Measurements from ENCODE around the gene EHHADH.

DNA sequence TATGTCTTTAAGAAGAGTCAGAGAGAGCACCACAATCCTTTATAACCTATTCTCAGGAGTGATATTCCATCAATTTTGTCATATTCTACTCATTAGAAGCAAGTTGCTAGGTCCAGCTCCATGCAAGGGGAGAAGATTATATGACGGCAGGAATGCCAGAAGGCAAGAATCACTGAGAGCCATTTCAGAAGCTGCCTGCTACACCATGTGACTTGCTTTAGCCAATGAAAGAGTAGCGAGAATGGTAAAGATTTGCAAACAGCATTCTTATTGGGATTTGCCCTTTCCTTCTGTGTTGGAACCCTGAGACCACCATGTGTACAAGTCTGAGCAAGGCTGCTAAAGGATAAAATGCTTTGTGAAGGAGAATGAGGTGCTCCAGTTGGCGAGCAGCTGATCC is 96.5 kb downstream of the EHHADH start:
- TF ChIP-seq MEIS2 (CRISPR knock-in tag; IDR thresholded peaks at IDR 0.05) (no peak), ZNF567 (CRISPR knock-in tag; IDR thresholded peaks at IDR 0.05; ENCODE audit: borderline replicate concordance) (no peak), PRPF4 (IDR thresholded peaks at IDR 0.05; ENCODE audit: low read depth, low read length, poor library complexity, severe bottlenecking) (no peak), TSC22D2 (CRISPR knock-in tag; IDR thresholded peaks at IDR 0.05; ENCODE audit: borderline replicate concordance) (no peak), FOXJ3 (CRISPR knock-in tag; IDR thresholded peaks at IDR 0.05; ENCODE audit: borderline replicate concordance) (no peak), FOXA1 (IDR thresholded peaks at IDR 0.05) (no peak), FOXA1 (CRISPR knock-in tag; IDR thresholded peaks at IDR 0.05) (no peak), ZNF350 (CRISPR knock-in tag; IDR thresholded peaks at IDR 0.05; ENCODE audit: borderline replicate concordance, low read depth) (no peak), BRCA1 (CRISPR knock-in tag; IDR thresholded peaks at IDR 0.05) (no peak), ZNF766 (CRISPR knock-in tag; IDR thresholded peaks at IDR 0.05; ENCODE audit: borderline replicate concordance) (no peak), POLR2A (IDR thresholded peaks at IDR 0.05; ENCODE audit: insufficient read depth in 1 of 2, low read depth in 2 of 2, low read length in 2 of 2) (no peak)
- TF ChIP-seq, protein P1, sequence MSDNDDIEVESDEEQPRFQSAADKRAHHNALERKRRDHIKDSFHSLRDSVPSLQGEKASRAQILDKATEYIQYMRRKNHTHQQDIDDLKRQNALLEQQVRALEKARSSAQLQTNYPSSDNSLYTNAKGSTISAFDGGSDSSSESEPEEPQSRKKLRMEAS (IDR thresholded peaks at IDR 0.05) = no peak
- TF ChIP-seq, protein P2, sequence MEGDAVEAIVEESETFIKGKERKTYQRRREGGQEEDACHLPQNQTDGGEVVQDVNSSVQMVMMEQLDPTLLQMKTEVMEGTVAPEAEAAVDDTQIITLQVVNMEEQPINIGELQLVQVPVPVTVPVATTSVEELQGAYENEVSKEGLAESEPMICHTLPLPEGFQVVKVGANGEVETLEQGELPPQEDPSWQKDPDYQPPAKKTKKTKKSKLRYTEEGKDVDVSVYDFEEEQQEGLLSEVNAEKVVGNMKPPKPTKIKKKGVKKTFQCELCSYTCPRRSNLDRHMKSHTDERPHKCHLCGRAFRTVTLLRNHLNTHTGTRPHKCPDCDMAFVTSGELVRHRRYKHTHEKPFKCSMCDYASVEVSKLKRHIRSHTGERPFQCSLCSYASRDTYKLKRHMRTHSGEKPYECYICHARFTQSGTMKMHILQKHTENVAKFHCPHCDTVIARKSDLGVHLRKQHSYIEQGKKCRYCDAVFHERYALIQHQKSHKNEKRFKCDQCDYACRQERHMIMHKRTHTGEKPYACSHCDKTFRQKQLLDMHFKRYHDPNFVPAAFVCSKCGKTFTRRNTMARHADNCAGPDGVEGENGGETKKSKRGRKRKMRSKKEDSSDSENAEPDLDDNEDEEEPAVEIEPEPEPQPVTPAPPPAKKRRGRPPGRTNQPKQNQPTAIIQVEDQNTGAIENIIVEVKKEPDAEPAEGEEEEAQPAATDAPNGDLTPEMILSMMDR (CRISPR knock-in tag; IDR thresholded peaks at IDR 0.05) = no peak
- TF ChIP-seq, protein P3, sequence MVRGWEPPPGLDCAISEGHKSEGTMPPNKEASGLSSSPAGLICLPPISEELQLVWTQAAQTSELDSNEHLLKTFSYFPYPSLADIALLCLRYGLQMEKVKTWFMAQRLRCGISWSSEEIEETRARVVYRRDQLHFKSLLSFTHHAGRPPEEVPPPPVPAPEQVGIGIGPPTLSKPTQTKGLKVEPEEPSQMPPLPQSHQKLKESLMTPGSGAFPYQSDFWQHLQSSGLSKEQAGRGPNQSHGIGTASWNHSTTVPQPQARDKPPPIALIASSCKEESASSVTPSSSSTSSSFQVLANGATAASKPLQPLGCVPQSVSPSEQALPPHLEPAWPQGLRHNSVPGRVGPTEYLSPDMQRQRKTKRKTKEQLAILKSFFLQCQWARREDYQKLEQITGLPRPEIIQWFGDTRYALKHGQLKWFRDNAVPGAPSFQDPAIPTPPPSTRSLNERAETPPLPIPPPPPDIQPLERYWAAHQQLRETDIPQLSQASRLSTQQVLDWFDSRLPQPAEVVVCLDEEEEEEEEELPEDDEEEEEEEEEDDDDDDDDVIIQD (CRISPR knock-in tag; IDR thresholded peaks at IDR 0.05; ENCODE audit: low read depth) = no peak
- TF ChIP-seq, protein P4, sequence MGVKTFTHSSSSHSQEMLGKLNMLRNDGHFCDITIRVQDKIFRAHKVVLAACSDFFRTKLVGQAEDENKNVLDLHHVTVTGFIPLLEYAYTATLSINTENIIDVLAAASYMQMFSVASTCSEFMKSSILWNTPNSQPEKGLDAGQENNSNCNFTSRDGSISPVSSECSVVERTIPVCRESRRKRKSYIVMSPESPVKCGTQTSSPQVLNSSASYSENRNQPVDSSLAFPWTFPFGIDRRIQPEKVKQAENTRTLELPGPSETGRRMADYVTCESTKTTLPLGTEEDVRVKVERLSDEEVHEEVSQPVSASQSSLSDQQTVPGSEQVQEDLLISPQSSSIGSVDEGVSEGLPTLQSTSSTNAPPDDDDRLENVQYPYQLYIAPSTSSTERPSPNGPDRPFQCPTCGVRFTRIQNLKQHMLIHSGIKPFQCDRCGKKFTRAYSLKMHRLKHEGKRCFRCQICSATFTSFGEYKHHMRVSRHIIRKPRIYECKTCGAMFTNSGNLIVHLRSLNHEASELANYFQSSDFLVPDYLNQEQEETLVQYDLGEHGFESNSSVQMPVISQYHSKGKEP (CRISPR knock-in tag; IDR thresholded peaks at IDR 0.05) = no peak
